ENCODE data around the gene PRDM12.

- TF ChIP-seq CTCF (IDR thresholded peaks at IDR 0.05; ENCODE audit: low read depth, low read length, poor library complexity, severe bottlenecking) (no peak), EZH2phosphoT487 (IDR thresholded peaks at IDR 0.05; ENCODE audit: borderline replicate concordance, low read length) (no peak)
Measured at GRCh38 chr9:130633336-130634190, 30.8 kb upstream of the PRDM12 start.

Measured in DOHH2 (cell line).